NCI-H2107 treated with DMSO at 0.1 percent for 48 hours (cell line): Measurements from ENCODE around the gene PRSS8.
"Not testable (repeated sequence)": the region's sequence is repeated elsewhere in the genome, so short reads cannot be mapped to it uniquely, and the experiment has no call there.

ENCODE experiments used
- DNase-seq: peaks from one replicate; lab custom pipeline; 2025; ENCODE audit not compliant: unreplicated experiment; lab: John Stamatoyannopoulos, UW

PRSS8 gene

DNA sequence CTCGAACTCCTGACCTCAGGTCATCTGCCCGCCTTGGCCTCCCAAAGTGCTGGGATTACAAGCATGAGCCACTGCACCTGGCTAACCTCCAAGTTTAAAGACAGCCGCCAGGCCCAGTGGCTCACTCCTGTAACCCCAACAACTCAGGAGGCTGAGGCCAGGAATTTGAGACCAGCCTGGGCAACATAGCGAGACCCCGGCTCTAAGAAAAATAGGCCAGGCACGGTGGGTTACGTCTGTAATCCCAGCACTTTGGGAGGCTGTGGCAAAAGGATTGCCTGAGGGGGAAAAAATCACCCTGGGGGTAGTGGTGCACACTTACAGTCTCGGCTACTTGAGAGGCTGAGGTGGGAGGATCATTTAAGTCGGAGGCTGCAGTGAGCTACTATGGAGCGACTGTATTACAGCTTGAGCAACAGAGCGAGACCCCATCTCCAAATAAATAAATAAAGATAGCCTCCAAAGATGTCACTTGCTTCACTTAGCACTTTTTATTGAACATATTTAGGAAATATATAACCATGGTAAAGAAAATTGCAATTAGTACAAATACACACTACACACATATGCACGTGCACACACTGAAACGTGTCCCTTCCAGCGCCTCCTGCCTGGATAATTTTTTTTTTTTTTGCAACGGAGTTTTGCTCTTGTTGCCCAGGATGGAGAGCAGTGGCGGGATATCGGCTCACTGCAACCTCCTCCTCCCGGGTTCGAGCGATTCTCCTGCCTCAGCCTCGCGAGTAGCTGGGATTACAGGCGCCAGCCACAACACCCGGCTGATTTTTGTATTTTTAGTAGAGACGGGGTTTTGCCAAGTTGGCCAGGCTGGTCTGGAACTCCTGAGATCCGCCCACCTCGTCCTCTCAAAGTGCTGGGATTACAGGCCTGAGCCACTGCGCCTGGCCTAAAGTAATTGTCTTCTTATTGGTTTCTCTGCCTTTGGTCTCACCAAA is 28.7 kb downstream of the PRSS8 start:
- DNase-seq: no peak

DNA sequence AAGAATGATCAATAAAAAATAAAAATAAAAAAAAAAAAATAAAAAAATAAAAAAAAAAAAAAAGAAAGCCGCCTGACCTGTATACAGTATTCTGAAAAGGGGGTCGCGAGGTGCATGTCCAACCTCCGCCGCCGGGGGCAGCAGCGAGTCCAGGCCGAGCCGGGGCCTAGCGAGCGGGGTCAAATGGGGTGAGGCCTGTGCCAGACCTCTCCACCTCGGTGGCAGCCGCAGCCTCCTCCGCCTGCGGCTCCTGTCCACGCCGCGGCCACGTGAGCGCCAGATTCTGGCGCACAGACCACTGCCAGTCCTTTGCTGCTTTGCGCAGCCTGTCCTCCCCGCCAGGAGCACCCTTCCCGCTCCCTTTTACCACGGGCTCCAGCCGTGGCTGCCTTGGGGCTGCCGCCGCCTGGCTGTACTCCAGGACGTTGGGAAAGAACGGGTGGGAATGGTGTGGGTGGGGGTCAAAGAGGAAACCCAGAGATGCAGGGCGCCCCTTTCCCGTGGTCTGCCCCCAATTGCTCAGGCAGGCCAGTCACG is 29.8 kb downstream of the PRSS8 start:
- DNase-seq: peak; percentile 11

DNA sequence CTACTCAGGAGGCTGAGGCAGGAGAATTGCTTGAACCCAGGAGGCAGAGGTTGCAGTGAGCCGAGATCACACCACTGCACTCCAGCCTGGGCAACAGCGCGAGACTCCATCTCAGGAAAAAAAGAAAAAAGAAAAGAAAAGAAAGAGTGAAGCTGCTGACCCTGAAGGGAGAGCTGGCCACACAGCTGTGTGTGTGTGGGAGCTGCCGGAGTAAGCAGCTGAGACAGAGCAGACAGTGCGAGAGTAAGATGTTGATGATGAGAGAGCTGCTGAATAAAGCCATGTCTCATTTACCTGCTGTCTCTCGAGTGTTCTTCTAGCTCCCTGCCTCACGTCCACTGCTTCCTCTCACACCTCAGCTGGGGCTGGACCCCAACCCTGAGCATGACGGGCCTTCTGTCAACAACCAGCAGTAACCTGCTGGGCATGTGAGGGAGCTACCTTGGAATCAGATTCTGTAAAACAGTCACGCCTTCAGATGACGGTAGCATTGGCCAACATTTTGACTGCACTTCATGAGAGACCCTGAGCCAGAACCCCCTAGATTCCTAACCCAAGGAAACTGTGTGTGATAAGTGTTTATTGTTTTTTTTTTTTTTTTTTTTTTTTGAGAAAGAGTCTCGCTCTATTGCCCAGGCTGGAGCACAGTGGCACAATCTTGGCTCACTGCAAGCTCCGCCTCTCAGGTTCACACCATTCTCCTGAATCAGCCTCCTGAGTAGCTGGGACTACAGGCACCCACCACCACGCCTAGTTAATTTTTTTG is 34.5 kb downstream of the PRSS8 start:
- DNase-seq: not testable (repeated sequence)

DNA sequence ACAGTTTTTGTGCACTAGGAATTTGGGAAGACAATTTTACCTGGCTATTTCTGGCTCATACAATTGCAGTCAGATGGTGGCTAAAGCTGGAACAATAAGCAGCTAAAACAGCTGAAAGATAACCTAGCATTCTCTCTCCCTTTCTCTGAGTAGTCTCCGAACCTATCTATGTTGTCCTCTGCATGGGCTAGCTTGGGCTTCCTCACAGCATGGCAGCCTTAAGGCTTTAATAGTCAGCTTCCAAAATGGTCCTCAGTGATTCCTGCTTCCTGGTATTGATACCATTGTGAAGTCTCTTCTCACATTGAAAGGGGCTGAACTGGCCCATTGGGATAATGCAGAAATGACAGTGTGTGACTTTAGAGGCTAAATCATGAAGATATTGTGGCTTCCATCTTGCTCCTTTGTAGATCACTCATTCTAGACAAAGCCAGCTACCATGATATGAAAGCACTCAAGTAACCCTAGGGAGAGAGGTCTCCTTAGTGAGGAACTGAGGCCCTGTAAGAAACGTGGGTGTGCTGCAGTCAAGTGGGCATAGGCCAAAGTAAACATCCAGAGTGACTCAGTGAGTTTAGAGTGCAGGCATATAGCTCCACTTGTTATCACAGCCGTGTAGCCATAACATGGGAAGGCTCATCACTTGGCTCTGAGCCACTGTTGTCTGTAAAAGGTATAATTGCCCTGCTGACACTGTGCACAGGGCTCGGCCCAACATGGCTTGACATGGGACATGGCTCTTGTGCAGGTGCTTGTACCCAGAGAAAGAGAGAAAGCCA is 35.5 kb downstream of the PRSS8 start:
- DNase-seq: no peak

DNA sequence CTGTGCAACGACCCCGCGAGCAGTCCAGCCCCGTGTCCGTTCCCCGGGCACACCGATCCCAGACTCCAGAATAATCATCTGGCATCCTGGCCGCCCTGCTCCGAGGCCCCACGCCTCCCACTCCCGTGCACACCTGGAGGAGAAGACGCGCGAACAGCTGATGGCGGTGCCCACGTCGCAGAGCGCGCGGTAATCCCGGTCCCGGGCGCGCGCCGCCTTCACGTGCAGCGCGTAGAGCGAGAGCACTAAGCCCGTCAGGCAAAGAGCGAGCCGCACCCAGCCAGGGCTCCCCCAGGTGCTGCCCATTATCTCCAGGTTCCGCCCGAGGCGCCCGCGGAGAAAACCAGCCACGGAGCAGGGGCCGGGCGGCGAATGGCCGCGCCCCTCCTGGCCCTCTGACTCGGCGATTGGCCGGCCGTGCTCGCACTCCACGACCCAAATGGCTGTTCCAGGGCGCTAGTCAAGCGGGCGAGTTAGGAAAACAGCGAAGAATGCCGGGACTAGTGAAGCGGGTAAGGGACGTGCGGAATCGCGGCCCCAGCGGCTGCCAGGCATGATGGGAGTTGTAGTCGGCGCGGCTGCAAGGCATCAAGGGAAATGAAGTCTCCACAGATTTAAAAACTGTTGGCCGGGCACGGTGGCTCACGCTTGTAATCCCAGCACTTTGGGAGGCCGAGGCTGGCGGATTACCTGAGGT is 41.0 kb downstream of the PRSS8 start, which contains the start of gene VKORC1:
Gene VKORC1, minus strand, starts transcription at position 374 of the 697 bp plus-strand sequence. Its CDS starts 68 bp downstream, at position 306.
- peak; percentile 96 for DNase-seq

DNA sequence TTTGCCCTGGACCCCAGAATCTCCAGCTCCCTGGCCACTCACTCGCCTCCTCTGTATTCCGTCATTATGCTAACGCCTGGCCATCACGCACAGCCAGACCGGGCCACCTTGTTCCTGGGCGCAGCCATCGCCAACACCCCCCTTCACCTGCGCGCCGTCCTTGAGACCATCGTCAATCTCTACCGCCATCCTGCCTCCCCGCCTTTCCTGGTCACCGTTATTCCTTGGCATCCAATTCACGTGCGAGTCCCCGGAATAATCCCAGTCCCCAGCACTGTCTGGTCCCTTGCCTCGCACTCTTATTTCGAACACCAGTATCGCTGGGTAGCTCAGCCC is 41.5 kb downstream of the PRSS8 start:
- DNase-seq: no peak

DNA sequence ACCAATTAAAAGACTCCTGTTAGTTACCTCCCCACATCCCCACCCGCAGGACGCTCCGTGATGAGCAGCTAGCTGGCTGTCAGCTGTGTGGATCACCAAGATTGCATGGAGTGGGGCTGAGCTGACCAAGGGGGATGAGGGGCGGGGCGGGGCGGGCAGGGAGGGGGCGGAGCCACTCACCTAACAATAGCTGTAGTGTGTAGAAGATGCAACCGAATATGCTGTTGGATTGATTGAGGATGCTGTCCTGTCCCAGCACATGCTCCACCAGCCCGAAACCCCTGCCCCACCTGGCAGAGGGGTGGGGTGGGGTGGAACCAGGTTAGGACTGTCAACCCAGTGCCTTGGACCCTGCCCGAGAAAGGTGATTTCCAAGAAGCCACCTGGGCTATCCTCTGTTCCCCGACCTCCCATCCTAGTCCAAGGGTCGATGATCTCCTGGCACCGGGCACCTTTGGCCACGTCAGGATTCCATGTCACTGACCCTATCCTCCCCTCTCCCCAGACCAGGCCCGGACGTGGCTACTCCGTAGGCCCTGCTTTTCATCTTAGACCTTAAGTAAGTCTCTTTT is 42.3 kb downstream of the PRSS8 start:
- peak; percentile 2 for DNase-seq

DNA sequence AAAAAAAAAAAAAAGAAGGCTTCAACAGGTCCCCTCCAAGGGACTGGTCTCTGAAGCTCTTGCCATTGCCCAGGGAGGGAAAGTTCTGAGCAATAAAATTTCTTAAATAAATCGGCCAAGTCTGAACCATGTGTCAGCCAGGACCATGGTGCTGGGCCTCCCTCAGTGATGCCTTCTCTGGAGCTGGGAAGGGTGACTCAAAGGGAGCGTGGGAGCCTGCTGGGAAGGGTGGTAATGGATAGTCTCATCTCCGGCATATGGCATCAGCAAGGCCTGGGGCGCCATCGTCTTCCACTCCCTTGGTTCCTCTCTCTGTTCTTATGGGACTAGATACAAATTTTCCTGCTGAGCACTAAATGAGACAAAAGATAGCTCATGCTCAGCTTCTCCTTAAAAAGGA is 43.2 kb downstream of the PRSS8 start:
- DNase-seq: no peak

DNA sequence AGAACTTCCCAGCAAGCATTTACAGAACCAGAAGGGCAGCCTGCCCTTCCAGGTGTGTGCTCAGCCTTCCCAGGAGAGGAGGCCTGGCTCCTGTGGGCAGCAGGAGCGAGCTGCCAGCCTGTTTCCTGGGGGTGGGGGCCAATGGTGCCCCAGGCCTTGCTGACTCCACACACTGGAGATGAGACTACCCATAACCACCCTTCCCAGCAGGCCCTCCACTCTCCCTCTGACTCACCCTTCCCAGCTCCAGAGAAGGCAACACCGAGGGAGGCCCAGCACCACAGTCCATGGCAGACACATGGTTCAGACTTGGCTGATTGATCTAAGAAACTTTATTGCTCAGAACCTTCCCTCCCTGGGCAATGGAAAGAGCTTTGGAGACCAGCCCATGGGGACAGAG is 45.0 kb downstream of the PRSS8 start:
- no peak for DNase-seq

DNA sequence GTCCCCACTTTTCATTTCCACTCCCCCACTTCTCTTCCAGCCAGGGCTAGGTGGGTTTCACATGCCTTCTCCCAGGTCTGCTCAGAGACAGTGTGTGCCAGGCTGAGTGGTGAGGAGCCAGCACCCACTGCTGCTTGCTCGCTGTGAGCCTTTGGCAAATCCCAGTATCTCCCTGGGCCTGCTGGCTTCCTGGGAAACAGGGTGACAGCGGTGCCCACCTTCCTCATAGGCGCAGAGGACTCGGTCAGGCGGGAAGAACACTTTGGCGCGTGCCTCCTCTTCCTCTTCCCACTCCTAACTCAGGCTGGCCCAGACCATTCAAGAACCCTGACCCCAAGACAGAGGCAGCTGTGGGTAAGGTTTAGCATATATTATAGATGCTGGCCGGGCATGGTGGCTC is 46.3 kb downstream of the PRSS8 start:
- no peak for DNase-seq

DNA sequence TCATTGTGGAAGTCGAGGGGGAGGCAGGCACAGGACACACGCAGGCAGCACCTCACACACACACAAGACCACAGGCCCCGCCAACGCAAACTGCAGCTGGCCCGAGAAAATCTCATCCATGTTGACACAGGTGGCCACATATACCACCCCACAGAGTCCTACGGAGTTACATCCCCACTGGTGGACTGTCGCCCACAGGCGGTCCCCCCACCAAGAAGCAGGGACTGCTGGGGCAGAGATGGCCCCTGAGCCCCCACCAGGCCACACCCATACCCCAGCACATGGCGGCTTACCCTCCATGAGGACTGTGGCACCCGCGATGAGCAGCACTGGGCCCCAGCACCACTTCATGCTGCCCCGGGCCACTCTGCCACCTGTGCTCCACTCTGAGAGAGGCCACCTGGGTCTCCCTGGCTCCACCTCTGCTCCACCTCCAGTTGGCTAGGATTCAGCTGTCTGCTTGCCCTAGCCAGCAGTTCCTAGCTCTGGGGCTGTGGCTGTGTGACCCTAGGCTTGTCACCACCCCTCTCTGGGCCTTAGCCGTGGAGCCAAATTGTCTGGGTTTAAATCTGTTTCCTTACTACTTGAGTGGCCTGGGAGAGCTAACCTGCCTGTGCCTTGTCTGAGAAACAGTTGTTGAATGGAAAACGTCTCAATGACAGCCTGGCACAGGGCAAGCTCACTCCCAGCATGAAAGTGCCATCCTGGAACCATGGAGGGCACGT is 46.9 kb downstream of the PRSS8 start, which contains the start of gene PRSS53:
Gene PRSS53, minus strand, starts transcription at position 485 of the 725 bp plus-strand sequence. Its CDS starts 134 bp downstream, at position 351.
- no peak for DNase-seq

DNA sequence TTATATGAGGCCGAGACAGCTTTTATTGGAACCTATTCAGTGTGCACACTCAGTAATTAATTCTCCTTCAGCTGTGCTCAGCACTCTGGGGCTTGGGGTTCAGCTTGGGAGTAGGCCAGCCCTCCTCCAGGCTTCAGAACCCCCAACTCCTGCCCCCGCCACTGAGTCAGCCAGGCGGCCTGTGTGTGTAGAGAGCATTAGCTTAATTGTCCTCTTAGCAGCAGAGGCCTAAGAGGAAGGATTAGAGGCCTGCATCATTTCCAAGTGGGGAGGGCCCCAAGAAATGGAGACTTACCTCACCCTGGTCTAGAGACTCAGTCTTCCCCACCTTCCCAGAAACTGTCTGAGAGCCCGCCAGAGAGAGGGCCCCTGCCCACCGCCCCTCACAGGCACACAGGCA is 47.6 kb downstream of the PRSS8 start:
- DNase-seq: no peak

DNA sequence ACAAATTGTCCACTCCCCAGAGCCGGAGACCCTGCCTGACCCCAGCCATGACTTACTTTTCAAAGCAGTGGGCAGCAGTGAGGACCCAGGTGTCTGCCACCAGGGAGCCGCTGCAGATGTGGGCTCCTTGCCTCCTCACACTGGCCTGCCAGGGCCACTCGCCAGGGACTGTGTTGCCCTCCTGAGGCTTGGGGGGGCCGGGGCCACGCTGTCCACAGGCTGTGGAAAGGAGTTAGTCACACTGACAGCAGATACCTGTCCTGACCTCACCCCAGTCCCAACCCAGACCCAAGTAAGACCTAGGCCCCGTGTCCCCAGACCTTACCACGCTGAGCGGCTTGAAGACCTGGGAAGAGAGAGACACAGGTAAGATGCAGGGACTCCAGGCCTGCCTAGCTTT is 48.0 kb downstream of the PRSS8 start:
- DNase-seq: no peak

DNA sequence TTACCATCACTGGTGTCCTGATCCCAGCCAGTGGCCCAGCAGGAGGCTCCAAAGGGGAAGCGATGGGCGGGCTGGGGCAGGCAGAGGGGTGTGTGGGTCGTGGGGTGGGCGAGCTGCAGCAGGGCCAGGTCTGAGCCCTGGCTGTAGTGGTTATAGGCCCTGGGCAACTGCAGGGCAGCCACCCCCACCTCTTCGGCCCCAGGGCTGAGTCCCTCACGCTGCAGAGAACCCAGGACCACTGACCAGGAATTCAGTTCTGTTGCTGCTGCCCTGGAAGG is 49.0 kb downstream of the PRSS8 start:
- DNase-seq: no peak

DNA sequence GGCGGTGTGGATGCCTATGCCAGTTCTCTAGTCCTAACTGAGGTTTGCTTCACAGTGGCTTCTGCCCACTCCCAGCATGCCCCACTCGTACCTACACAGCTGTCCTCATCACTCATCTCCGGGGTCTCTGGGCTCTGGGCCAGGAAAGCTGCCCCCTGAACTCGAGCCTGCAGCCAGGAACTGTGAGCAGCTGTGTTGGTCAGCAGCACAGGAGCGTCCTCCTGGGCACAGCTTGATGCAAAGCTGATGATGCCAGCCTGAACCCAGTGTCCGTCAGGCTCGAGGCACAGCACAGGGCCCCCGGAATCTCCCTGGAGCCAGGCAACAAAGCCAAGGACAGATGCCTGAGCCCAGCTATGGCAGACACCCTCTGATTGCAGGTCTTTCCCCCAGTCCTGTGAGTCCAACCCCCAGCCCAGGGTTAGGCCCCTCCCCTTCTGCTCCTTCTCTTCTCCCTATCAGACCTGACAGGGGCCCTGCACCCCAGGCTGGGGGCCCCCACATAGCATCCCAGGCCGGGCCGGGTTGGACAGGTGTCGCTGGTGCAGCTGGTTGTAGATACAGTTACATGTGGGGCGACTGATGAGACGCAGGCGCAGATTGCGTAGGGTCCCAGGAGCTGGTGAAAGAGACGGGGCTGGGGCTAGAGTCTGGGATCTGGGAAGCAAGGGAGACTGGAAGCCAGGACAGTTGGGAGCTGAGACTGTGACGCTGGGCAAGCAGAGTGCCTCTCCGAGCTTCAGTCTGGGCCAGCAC is 49.5 kb downstream of the PRSS8 start:
- no peak for DNase-seq

DNA sequence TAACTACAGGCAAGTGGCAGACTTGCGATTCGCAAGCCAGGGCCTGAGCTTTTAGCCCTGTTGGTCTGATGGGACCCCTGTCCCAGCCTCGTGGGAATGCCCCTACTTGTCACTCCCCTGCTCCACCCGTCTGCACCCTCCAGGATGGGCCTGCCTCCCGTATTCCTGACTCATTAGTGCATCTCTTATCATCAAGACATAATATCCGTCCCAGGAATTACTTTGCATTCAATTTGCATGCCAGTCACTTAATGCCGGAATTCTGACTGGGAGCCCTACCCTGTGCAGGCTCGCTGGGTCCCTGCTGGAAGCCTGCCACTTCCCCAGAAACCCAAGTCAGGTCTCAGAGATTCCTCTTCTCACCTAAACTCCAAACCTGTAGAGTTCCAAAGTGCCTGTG is 50.1 kb downstream of the PRSS8 start:
- no peak for DNase-seq

DNA sequence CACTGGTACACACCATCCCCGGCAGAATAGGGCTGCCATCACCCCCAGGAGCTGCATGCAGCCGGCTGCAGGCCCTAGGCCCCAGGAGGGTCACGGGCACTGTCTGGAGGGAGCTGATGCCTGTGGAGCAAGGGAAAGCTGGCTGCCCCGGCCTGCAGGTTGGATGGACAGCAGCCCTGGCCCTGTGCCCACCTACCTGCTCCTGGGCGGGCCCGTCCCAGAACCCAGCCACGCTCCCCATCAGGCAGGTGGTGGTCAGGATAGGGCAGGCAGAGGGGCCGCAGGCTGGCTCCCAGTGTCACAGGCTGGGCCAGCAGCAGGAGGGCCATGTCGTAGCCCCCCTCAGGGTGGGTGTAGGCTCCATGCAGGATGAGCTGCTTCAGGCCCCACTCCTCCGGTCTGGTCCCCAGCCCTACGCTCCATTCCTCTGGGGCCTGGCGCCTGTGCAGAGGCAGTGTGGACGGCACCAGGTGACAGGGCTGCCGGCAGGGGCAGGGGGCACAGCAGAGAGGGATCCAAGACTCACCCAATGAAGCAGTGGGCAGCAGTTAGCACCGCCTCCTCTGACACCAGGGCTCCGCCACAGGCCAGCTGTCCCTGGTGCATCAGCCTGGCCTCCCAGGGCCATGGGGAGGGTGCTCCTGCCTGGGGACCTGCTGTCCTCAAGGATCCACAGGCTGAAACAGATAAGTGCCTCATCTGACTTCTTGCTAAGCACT is 50.8 kb downstream of the PRSS8 start:
- DNase-seq: no peak

DNA sequence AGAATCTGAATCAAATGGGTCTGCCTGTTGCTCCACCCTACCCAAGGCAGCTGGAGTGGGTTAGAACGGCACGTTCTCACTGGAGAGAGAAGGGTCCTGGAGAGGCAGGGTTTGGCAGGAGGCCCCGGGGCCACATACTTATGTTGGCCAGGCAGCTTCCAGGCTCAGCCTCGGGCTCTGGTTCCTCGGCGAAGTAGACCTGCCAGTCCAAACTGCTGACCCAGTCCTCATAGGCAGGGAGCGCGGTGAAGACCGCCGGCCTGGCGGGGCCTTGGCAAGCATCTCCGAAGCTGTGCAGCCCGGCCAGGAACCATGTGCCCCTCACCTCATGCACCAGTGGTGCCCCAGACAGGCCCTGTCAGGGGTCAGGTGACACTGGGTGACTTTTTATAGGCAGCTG is 51.5 kb downstream of the PRSS8 start:
- no peak for DNase-seq
